ENCODE results near the gene CCDC50.

CCDC50 gene

DNA sequence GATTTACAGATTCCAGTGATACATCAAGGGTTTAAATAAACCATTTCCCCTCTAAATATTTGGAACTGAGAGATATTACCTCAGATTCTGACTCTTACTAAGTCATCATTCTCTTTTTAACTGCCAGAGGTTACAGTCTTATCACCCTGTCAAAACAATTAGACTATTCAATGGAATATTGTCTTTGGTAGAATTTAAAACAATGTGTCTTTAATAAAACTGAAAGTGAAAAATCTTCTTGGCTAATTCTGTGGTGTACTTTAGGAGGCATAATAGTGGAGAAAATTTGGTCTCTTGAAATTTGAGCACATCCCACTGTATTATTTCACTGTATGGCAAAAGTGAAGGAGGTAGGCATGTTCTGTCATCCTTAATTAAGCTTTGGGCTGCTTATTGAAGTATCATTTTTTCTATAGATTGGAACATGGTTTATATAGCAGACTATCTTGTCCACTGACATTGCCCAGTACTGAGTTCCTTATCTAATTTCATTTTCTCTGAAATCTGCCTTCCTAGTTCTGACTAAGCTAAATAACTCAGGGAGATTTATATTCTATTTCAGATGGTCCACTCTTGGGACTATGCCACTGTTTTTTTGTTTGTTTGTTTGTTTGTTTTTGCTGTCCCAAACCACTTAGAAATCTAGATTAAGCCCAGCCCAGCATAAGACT lies 49.1 kb downstream of the CCDC50 start:
- DNase-seq (ENCODE audit: low read depth, low spot score): no peak

DNA sequence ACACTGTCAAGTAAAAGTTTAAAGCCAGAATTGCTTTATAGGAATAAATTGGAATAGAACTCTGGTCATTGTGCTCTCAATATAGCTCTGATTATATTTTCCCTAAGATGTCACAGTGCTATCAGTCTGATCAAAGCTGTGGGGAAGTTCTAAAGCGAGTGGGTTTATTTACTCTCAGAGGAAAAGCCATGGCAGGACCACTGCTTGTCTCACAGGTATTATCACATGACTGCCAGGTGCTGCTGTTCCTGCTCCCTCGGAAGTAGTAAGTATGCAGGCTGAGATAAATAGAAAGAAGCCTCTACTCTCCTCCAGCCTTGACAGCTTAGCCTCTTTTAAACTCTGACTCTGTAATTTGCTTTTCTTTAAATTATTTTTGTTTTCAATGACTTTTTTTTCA lies 50.3 kb downstream of the CCDC50 start:
- DNase-seq (ENCODE audit: low read depth, low spot score): no peak

DNA sequence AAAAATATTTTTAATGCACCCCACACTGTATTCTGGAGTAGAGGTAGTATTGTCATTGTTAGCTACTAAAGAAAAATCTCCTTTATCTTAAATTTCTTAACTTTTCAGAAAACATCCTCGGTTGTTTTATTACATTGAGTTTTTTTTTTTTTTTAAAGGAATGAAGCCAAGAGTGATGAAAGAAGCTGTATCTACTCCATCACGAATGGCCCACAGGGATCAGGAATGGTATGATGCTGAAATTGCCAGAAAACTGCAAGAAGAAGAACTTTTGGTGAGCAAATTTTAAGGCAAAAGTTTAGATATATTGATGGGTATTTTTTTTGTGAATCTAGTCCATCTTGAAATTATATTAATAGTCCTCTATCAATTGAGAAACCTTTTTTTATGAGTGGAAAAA lies 50.8 kb downstream of the CCDC50 start:
- no peak for DNase-seq (ENCODE audit: low read depth, low spot score)

DNA sequence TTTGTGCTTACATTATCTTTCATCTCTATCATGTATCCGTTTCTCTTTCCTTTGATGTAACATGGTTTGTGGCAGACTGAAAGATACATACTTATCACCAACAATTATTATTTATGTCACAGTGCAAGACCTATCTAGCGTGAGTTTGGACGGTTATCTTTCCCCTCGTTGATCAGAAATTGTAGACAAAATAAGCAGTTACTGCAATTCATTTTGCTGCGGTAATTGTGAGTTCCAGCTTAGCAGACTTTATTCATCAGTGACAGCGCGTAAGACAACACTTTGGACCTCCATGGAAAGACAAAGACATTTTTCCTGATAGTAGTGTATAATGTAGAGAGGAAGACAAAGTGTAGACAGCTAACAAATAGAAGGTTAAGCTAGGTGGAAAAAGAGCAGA lies 52.1 kb downstream of the CCDC50 start:
- DNase-seq (ENCODE audit: low read depth, low spot score): no peak

DNA sequence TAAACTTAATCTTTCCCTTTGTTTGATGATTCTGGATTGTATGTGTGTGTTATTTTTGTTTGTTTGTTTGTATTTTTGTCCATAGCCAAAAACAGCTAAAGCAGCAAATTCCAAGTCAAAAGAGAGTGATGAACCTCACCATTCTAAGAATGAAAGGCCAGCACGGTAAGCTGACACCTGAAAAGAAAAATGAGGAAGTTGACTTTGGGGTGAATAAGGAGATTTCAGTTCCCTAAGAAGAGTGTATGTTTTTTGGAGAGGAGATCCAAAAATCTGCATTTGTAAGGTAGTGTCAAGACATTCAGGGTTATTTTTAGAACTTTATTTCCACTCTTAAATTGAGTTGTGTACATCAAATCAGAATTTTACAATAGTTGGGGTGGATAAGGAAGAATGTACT lies 53.5 kb downstream of the CCDC50 start:
- DNase-seq (ENCODE audit: low read depth, low spot score): no peak

DNA sequence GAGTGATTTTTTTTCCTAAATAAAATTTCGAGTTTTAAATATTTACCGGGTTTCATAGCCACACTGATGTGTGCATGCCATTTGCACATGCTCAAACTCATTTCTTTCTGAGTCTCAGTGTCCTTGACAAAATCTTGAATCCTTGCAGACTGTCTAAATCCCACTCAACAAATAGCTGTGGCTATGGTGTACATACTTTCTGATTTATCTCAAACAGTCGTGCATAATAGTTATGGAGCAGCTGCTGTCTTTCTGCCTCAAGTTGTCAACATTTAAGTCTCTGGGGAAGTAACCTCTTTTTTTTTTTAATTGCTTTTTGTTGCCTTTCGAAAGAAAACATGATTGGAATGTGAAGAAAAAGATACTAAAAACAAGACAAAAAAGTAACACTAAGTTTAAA lies 53.9 kb downstream of the CCDC50 start:
- no peak for DNase-seq (ENCODE audit: low read depth, low spot score)

DNA sequence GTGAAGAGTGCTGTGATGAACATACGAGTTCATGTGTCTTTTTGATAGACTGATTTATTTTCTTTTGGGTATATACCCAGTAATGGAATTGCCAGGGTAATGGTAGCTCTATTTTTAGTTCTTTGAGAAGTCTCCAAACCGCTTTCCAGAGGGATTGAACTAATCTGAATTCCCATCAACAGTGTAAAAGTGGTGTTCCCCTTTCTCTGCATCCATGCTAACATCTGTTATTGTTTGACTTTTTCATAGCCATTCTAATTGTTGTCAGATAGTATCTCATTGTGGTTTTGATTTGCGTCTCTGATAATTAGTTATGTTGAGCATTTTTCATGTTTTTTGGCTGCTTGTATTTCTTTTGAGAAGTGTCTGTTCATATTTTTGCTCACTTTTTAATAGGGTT lies 55.9 kb downstream of the CCDC50 start:
- DNase-seq (ENCODE audit: low read depth, low spot score): no peak

DNA sequence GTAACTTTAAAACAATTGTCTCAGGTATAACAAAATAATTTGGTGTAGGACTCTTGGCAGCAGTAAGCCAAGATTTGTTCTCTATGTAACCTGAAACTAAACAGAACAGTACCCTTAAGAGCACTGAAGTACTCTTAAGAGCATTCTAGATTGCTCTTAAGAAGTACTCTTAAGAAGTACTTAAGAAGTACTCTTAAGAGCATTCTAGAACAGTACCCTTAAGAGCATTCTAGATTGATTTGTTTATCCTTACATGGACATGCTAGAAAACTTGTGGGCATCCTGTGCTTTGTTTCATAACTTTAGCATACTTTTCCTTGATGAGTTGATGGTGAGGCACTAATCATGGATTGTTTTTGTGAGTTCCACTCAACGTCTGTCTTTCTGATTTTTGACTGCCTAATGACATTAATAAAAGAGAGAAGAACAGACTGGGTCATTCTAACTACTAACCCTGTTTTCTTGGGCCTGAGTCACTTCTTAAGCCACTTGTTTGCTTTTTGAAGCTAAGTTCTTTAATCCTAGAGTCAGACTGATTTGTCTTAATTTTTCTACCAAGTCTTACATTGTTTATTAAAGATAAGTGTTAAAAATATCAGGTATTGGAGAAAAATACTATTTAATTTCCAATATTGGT lies 58.4 kb downstream of the CCDC50 start:
- DNase-seq (ENCODE audit: low read depth, low spot score): no peak

DNA sequence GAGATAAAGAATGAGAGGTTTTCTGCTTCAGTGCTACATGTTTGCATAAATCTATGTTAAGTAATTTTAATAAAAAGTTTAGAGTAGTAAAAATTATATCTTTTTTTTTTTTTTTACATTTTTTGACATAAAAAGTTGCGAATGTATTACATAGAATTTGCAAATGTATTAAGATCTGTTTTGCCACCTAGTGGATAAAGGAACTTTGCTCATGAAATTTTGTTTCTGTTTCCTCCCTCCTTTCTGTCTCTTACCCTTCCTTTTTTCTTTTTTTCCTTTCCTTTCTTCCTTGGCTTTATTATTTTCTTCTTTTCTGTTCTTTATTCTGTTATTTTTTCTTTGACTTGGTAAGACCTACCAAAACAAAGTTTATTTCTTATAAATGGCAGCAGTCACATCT lies 59.6 kb downstream of the CCDC50 start:
- DNase-seq (ENCODE audit: low read depth, low spot score): no peak

DNA sequence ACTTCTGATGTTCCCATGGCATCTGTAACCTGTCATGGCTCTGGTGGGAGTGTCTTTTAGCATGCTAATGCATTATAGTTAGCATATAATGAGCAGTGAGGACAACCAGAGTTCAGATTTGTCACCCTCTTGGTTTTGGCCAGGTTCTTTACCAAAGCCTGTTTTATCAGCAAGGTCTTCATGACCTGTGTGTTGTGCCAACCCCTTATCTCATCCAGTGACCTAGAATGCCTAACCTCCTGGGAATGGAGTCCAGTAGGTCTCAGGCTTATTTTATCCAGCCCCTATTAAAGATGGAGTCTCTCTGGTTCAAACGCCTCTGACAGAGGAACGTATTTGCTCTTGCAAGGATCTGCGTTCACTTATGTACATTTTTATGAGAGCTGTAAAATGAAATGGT lies 61.4 kb downstream of the CCDC50 start:
- no peak for DNase-seq (ENCODE audit: low read depth, low spot score)

DNA sequence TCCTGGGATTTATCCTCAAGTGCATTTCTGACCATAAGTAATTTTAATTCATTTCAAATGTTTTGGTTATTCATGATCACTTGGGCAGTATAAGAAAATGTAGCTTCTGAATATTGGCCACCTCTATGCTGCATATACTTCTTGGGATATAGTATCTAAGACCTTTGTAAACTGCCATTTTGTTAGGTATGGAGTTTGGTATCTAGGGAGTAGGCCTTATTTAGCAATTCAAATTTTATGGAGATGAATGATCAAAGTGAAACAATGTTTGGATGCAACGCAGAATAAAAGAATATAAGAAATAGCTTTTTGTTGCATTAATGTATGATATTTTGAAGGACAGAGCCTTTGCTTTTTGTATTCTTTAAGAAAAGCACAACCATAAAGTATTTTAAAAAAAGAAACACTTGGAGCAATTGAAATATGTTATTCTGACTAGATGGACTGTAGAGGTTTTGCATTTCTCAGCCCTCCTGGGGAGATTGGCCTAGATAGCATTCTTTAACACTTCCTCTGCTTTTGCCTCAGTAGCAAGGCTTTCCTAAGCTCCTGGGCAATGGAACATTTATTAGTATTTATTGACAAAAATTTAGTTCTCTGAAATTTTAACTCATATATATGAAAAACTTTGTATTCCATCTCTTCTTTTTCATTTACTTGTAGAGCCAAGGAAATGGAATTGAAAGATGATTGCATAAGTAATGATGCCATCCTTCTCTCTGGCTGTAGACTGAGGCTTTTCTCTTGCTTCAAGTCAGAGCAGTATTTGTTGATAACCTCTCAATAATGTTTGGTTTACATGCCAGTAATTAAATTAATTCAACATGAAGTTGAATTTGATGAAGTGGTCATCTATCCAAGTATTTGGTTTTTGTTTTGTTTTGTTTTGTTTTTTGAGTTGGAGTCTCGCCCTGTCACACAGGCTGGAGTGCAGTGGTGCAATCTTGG lies 62.9 kb downstream of the CCDC50 start:
- DNase-seq (ENCODE audit: low read depth, low spot score): no peak

DNA sequence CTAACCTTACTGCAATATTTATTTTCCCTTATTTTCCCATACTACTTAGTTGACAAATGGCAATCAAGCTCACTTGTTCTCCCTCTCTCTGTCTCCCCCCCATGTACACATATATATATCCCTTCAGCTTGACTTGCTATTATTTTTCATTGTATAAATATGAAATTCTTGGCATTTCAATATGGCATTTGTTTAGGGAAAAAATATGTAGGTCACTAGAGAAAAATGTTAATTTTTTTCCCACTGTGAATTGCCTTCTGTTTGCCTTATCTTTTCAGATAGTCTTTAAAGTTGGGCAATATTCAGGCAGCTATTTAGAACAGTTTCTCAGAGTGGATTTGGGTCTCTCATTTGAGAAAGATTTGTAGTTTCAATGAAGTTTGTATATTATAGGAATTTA lies 64.0 kb downstream of the CCDC50 start:
- DNase-seq (ENCODE audit: low read depth, low spot score): no peak

DNA sequence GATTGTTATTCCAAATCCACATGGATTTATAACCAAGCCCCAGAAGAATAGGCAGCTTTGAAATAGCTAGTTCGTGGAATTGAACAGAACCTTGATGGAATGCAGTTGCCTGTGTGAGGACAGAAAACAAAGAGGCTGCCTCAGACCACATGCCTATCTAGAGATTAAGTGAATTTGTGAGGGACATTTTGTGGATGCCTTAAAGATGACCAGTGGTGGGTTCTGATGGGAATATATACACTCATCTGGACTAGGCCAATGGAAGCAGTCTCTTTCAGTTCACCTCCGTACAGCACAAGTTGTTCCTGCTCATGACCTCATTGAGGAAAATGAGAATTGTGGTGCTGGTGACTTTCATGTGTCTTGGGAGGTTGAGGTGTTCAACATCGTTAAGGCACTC lies 68.6 kb downstream of the CCDC50 start:
- DNase-seq (ENCODE audit: low read depth, low spot score): no peak

DNA sequence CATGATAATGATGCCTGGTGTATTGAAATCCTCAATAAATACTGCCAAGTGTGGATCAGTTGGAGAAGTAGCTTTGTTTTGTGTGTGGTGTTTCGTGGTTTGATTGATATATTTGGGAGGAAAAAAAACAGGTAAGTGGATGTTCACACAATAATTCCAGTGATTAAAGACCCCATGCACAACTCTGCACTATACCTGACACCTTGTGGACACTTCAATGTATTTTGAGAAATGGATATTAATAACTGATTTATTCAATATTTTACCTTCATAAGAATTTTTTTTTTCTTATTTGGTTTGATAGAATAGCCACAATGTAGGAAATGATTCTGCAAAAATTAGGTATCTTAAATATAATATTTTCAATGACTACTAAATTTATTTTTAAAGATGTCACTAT lies 69.4 kb downstream of the CCDC50 start:
- DNase-seq (ENCODE audit: low read depth, low spot score): no peak

DNA sequence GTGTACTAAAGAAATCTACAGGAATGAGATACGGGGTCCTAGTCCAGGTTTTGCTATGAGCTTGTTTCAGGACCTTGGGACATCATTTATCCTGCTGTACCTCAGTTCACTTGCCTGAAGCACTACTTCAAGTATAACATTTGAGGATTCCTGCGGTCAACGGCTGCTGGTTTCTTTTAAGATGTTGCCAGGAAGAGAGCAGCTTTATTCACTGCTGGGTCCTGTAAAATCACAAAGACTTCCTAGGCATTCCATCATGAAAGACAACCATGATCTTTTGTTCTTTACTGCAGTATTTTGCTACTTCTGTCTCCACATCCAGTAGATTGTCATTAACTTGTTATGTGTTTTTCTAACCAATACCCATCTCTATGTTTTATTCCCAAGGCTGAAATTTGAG lies 70.7 kb downstream of the CCDC50 start:
- DNase-seq (ENCODE audit: low read depth, low spot score): no peak

DNA sequence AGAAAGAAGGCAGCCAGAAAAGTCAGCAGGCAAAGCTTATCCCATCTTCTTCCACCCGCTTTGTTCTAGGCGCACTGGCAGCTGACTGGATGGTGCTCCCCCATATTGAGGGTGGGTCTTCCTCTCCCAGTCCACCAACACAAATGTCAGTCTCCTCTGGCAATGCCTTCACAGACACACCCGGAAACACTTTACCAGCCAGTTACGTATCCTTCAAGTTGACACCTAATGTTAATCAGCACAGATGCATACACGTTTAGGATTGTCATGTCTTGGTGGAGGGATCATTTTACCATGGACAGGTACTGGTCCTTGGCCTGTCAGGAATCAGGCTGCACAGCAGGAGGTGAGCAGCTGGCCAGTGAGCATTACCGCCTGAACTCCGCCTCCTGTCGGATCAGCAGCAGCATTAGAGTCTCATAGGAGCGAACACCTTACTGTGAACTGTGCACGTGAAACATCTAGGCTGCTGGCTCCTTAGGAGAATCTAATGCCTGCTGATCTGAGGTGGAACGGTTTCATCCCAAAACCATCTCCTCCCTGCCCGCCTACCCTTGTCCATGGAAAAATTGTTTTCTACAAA lies 72.7 kb downstream of the CCDC50 start:
- DNase-seq (ENCODE audit: low read depth, low spot score): no peak

DNA sequence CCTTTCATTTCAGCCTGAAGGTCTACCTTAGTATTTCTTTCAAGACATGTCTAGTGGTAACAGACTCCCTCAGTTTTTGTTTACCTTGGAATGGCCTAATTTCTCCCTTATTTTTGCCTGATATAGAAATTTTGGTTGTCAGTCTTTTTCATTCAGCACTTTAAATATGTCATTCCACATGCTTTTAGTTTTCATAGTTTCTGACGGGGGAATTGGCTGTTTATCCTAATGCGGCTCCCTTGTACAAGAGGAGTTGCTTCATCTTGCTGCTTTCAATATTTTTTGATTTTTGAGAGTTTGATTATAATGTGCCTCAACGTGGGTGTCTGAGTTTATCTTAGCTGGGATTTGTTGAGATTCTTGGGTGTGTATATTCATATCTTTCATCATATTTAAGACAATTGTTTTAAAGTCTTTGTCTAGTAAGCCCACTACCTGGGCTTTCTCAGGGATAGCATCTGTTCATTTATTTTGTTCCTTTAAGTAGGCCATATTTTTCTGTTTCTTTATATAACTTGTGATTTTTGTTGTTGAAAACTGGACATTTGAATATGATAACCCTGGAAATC lies 80.7 kb downstream of the CCDC50 start:
- DNase-seq (ENCODE audit: low read depth, low spot score): no peak

DNA sequence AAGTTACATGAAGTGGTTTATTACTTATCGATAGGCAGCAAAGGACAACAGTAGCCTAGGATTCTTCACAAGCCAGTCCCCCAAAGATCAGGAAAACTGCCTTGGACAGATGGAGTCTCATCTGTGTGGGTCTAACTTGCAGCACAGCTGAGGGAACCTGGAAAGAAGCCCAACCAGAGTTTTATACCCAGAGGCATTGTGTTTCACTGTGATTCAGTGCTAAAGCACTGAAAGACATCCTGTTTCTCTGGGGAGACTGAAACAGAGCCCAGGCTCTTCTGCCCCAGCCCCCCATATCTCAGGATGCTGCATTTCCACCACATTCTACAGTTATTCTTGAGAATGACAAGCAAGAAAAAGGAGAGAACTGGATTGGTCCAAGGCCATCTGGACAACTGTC lies 83.6 kb downstream of the CCDC50 start:
- DNase-seq (ENCODE audit: low read depth, low spot score): no peak

DNA sequence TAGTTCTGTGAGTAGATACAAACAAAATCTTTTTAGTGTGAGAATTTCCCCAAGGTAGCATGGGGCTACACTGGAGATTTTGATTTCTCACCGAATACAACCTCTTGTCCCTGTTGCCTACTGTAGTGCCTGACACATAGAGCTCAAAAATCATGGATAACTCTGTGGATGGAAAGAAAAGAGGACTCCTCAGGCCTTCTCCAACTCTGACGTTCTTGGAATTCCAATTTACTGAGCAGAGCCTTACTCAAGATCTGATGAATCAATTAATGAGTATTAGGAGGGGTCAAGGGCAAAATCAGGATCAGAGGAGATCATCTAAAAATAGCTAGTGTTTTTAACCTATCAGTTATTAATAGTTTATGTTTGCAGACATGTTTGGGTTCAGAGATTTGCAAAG lies 85.1 kb downstream of the CCDC50 start:
- DNase-seq (ENCODE audit: low read depth, low spot score): no peak

DNA sequence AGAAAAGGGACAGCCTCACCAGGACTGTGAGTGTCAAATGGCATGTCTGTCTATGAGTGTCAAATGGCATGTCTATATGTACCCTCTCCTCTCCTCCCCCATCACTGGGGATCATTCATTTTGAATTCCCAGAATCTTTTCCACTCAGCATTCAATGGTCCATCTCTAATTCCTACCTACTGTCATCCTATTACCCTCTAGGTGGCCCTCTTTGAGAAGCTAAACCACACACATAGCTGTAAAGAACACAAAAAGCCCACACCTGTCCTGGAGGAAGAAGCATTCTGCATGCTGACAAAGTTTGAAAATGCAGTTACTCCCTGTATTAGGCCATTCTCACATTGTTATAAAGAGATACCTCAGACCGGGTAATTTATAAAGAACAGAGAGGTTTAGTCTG lies 85.5 kb downstream of the CCDC50 start:
- no peak for DNase-seq (ENCODE audit: low read depth, low spot score)

DNA sequence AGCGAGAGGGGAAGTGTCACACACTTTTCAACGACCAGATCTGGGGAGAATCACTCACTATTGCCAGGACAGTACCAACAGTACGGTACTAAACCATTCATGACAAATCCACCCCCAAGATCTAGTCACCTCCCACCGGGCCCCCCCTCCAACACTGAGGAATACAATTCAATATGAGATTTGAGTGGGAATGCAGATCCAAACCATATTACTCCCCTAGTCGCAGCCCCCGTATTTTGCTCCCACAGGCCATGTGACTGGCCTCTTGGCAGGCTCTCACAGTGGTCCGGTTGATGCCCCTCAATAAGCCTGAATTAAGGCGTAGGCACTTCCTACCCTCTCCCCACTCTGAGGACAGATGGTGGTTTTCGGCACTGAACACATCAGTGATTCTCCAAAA lies 86.4 kb downstream of the CCDC50 start:
- no peak for DNase-seq (ENCODE audit: low read depth, low spot score)

DNA sequence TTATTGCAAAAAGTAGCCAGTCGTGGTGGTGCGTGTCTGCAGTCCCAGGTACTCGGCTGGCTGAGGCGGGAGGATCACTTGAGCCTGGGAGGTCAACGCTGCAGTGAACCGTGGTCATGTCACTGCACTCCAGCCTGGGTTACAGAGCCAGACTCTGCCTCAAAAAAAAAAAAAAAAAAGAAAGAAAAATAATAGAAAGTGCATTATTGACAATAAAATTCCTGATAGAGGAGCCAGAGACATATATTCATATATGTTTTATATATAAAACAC lies 88.2 kb downstream of the CCDC50 start:
- DNase-seq (ENCODE audit: low read depth, low spot score): no peak
